Stimulated activated CD8-positive, alpha-beta memory T cell treated with anti-CD3 and anti-CD28 coated beads, Interleukin-15, amount 100 ng/mL, for 48 hours (primary cell): ENCODE data around the gene RNF4.
A peak's percentile ranks its signal among the peaks of the same experiment; 100 is the strongest.
"Not testable (repeated sequence)": the region's sequence is repeated elsewhere in the genome, so short reads cannot be mapped to it uniquely, and the experiment has no call there.

Experiments used
- DNase-seq, 2 donors: peaks; one replicate each; pipeline ENCODE4 v3.0.0-alpha.2; 2020; ENCODE audit warnings: low read depth in 2 of 2

Gene RNF4

DNA sequence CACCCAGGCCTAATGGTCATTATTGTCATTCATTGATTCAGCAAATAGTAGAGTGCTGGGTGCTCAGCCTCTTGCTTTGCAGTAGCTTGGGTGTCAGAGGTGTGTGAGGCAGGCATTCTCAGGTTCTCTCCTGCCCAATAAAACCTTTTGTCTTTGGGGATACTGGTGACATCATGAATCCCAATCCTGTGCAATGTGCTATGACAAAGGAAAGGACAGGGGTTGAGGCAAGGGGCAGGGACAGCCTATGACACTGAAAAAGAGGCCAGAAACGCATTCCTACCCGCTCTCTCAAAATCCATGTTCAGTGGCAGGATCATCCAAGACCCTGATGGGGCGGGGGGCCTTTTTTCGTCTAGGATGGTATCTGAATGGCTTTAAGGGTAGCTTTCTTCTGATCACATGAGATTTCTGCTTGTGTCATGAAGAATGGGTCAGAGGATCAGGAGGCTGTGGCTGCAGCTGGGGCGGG is 66.0 kb downstream of the RNF4 start:
- no peak for DNase-seq

DNA sequence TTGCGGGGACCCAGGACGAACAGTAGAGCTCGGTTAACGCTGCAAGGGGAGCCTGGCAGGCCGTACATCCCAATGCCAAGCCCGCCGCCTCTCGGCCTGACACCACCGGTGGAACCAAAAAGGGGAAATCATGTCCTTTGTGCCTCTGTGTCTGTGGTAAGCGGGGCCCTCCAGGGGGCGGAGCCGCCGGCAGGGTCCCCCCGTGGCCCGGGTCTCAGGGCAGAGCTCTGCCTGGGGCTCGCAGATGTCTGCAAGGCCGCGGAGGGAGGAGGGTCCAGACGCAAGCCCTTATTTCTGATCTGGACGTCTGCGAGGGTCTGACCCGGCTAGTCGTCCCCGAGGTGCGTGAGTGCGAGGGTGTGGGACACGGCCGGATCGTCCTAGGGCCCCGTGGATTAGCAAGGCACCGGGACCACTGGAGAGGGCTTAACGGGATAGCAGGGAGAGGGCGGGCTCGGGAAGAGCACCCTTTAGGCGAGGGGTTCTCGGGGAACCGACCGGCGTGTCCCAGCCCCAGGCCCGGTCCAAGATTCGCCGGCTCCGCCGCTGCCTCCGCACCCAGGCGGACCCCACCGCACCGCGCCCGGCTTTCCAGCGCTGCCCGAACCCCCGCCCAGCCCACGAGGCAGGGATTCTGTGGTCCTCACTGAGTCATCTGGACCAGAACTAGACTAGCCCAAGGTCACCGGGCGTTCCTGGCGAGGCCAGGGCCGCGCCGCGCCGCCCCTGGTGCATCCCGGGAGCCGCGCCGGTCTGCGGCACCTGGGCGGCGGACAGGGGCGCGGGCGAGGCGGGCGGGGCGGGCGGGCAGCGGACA is 66.7 kb downstream of the RNF4 start:
- DNase-seq: peak; percentile 31 to 32

DNA sequence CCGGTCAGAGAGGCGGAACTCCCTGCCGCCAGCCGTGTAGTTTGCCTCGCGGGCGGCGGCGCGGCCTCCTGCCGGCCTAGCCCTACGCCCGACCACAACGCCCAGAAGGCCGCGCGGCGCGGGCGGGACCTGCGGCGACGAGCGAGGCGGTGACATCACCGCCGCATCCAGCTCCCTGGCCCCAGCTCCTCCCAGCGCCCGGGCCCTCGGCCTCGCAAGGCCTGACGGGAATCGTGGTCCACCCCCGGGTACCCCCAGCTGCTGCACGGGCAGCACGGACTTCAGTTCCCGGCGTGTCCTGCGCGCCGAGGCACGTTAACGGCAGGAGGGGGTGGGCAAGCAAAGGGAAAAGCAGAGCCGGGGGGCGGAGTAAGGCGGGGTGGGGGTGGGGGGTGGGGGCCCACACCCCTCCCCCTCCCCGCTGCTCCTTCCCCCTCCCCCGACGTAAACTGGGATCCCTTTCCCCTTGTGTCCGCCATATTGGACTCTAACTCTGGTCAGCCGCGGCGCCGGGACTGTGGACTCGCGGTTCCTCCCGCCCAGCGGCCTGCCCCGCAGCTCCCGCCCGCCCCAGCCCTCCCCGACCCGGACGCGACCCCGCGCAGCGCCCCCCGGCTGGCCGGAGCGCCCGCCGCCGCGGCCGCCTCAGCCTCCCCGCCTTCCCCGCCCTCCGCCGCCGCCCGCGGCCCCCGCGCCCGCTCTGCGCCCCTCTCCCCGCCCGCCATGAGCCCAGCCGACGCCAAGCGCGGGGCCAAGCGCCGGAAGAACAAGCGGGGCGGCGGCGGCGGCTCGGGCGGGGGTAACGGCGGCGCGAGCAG is 67.5 kb downstream of the RNF4 start, which contains the start of gene FAM193A:
TSS of gene FAM193A (plus strand) at position 455 of the 818 bp plus-strand sequence. CDS start at position 724, 269 bp downstream.
- peak; percentile 100 for DNase-seq

DNA sequence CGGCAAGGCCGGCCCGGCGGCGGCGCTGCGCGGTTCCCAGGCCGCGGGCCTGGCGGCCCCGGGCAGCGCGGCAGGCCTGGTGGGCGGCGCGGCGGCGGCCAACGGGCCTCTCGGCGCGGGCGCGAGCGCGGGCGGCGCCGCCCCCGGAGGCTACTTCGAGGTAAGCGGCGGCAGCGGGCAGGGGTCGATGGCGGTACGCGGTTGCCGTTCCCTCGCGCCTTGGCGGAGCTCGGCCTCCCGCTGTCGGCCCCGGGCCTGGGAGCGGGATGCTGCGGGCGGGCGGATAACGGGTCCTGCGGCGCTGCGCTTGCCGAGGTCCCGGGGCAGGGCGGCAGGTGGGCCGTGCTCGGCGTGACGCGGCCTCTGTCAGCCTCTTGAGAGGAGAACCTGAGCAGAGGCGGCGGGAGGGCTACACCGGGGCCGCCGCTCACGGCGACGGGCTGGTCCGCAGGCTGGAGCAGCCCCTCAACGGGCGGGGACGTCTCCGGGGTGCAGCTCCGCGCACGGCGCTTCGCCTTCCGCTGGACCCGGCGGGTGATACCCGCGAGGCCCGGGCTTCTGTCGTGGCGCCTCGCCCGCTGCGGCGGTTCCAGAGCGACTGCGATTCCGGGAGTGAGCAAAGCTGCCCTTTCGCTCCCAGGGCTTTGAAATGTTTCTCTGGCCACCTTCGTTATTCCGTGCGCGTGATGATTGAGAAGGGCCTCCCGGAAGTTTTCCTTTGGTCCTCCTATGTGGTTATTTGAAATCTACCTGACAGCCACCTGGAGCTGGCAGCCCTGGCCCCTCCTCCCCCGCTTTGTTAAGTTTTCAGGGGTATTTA is 68.3 kb downstream of the RNF4 start:
- DNase-seq: peak; percentile 37 to 39

DNA sequence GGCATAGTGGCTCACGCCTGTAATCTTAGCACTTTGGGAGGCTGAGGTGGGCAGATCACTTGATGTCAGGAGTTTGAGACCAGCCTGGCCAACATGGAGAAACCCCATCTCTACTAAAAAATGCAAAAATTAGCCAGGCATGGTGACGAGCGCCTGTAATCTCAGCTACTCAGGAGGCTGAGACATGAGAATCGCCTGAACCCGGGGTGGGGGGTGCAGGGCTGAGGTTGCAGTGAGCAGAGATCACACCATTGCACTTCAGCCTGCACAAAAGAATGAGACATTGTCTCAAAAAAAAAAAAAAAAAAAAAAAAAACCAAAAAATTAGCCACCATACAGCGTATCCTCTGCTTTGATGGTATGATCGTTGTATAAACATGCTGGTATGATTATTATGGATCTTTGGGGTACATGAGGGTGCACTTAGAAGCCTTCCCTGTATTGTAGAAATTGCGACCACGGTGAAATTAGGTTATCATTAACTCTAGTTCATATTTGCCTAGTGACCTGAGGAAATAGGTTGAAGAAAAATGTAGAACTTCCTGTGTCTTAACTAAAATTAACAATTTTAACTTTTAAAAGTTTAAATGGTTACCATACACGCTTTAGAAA is 74.8 kb downstream of the RNF4 start:
- DNase-seq: not testable (repeated sequence)

GRCh38 chr4:2545321-2546013 is 76.6 kb downstream of the RNF4 start:
- DNase-seq: no peak

DNA sequence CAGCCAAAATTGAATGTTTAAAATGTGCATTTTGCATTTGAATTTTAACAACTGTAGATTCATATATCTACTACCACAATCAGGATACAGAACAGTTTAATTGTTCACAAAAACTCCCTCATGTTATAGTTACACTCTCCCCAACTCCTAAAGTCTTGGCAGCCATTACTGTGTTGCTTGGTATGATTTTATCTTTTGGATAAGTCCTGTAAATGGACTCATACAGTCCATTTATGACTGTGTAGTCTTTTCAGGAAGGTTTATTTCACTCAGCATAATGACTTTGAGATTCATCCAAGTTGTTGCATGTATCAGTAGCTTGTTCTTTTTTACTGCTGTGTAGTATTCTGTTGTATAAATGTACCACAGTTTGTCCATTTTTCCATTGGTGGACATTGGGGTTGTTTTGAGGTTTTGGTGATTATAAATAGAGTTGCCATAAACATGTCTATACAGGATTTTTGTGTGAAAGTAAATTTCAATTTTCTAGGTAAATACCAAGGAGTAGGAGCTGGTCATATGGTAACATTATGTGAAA is 77.4 kb downstream of the RNF4 start:
- no peak for DNase-seq

GRCh38 chr4:2546961-2547691 is 78.2 kb downstream of the RNF4 start:
- DNase-seq: not testable (repeated sequence)

DNA sequence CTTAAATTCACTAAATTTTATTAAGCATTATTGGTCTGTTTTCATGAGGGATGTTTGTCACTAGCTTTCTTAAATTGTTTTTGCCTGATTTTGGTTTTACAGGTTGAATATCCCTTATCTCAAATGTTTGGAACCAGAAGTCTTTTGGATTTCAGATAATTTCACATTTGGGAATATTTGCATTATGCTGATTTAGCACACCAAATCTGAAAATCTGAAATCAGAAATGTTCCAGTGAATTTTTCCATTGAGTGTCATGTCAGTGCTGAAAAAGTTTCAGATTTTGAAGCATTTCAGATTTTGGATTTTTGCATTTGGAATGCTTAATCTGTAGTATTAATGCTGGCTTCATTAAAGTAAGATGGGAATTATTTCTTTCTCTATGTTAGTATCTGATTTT is 82.2 kb downstream of the RNF4 start:
- DNase-seq: no peak

- DNase-seq: no peak
These were observed 83.9 kb downstream of the RNF4 start for GRCh38 chr4:2552806-2553205.

DNA sequence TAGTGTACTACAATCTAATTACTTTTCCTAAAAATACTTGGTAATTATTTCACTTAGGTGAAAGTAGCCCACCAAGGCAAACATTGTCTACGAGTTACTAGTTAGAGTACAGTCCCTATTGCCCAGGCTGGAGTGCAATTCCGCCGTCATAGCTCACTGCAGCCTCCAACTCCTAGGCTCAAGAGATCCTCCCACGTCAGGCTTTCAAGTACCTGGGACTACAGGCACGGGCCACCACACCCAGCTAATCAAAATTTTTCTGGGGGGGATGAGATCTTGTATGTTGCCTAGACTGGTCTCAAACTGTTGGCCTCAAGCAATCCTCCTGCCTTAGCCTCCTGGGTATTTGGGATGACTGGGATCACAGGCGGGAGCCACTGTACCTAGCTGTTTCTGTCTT is 89.4 kb downstream of the RNF4 start:
- DNase-seq: no peak

- no peak for DNase-seq
These were observed 91.3 kb downstream of the RNF4 start for GRCh38 chr4:2560167-2560566.
